Choroid plexus epithelial cell (primary cell): ENCODE measurements around the gene RECK.

Experiments used
- DNase-seq: peaks from one replicate; pipeline ENCODE4 v3.0.0-alpha.2; 2010; ENCODE audit warnings: low read depth
- H3K4me3 ChIP-seq: 2 replicates; pipeline ENCODE4 v1.5.1; 2011; ENCODE audit warnings: low read depth, mild to moderate bottlenecking, control low read depth, low read length, moderate library complexity
- CTCF ChIP-seq: conservative IDR thresholded peaks from 2 replicates; pipeline ENCODE4 v1.5.1; 2011; ENCODE audit warnings: low read depth, mild to moderate bottlenecking, control low read depth, inconsistent platforms, low read length, moderate library complexity

The RECK gene

DNA sequence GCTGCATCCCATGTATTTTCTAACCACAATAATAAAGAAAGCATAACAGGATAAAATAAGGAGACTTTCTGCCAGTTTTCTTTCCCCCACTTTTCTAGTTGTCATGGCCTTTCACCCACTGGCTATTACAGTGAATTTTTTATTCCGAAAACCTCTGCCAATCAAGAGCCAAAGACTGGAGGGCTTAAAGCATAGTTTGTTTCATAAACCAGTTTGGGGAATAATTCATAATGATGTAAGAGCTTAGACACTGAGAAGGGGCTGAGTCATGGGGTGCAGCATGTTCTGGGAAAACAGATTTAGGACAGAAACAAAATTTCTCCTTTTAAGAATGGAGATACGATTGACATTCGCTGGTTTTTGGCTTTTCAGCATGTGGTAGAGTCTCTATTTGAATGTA lies 95.4 kb downstream of the RECK start:
- no peak overlapping the region for H3K4me3 ChIP-seq
- no peak for TF ChIP-seq CTCF
- peak; percentile 29 for DNase-seq

GRCh38 chr9:36134761-36135505 lies 98.2 kb downstream of the RECK start:
- DNase-seq, result no peak
- H3K4me3 ChIP-seq, result no peak overlapping the region
- no peak for TF ChIP-seq CTCF

DNA sequence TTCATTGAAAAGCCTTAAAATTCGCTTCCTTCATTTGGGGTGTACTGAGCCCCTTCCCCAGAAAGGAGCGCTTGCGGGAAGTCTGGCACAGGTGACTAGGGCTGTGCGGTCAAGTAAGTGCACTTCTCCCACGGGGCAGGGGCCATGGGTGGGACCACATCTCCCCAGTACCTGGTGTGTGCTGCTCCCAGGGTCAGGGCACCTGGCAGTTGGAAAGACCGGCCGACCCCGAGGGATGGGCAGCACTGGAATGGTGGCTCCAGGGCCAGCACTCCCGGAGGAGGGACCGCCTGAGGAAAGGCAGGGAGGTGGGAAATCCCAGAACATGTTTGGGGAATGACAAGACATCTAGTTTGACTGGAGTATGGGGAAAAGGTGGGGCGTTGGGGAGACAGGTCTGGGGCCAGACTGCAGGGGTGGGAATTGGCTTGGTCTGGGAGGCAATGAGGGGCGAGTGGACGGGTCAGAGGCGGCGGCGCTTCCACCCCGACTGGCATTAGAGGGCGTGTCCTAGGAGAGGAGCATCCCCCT lies 99.1 kb downstream of the RECK start:
- peak overlapping the region; percentile 59 for H3K4me3 ChIP-seq
- DNase-seq, result no peak
- TF ChIP-seq CTCF, result no peak

GRCh38 chr9:36136272-36136893 lies 99.7 kb downstream of the RECK start, which contains the start of gene GLIPR2:
GLIPR2 (plus strand) TSS chr9:36136733; CDS start chr9:36136779, 46 bp downstream.
- peak within 1 kb of the TSS; percentile 59 for H3K4me3 ChIP-seq
- no peak for TF ChIP-seq CTCF
- DNase-seq, result peak; percentile 57

DNA sequence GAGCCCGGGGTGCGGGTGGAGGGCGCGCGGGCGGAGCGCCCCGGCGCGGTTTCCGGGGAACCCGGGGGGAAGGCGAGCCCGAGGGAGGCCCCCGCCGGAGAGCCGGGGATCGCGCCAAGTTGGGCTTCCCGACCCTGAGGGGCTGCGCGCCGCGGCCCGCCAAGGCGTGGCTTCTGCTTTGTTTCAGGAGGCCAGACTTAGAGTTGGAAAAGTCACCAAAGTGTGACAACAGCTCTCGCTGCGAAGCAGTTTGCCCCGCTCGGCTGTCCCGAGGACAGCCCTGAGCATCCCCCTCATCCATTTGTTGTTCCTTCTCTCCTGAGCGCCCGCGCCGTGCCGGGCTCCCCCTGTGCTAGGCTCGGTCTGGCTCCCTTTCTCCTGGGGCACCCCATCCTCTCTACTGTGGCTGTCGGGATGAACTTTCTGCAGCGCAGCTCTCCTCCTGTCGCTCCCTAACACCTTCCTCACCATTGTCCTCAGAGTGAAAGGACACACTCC lies 100.2 kb downstream of the RECK start:
- DNase-seq, result no peak
- TF ChIP-seq CTCF, result no peak
- H3K4me3 ChIP-seq, result peak overlapping the region; percentile 59

DNA sequence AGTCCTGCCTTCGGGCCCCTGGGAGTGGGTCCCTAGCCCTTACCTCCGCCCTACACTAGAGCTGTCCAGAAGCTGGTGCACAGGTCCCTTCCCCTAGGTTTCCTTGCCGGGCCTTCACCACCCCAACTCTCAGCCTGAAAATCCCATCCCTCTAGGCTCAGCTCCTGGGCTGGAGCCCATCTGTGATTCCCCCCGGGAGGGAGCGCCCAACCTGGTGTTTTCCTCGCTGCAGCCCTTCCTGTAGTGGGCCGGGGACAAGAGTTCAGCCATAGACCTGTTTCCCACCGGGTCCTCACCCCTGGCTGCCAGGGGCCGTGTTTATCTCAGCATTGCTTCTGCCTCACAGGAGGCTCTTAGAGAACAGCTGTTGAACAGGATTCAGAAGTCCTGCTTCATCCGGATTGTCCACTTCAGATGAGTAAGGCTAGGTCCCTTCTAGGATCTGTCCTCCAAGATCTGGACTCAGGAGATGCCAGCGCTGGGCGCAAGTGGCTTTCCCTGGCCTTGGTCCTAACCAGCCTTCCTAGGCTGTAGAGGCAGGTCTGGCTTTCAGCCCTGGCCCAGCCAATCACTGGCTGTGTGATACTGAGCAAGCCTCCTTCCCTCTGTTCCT lies 100.8 kb downstream of the RECK start:
- DNase-seq, result peak; percentile 60
- peak overlapping the region; percentile 59 for H3K4me3 ChIP-seq
- TF ChIP-seq CTCF, result no peak
